OCI-LY3 (cell line): ENCODE data around the gene IQCB1.
A peak's percentile ranks its signal among the peaks of the same experiment; 100 is the strongest.

Experiments used
- H2AFZ ChIP-seq: fragments of 200-600, 300-600 bp; shearing (Covaris generic); 2 replicates; pipeline ENCODE4 v1.6.0; 2014; ENCODE audit warnings: antibody characterized with exemption, low read depth, low read length
- H3K27ac ChIP-seq: fragments of 200-600, 300-600 bp; sonication (generic); 2 replicates; pipeline ENCODE4 v1.5.1; 2014; ENCODE audit warnings: mild to moderate bottlenecking, low read length, moderate library complexity, mixed read lengths
- H3K27me3 ChIP-seq: fragments of 200-600, 300-600 bp; sonication (generic); 2 replicates; pipeline ENCODE4 v1.6.1; 2014; ENCODE audit warnings: low read depth, low read length, mixed read lengths
- H3K36me3 ChIP-seq: fragments of 200-600, 300-600 bp; sonication (generic); replicated peaks from 2 replicates; pipeline ENCODE3; 2014; ENCODE audit warnings: low read depth, low read length, mixed read lengths
- H3K4me1 ChIP-seq: fragments of 300-600, 200-600 bp; sonication (generic); 2 replicates; pipeline ENCODE4 v1.6.1; 2014; ENCODE audit warnings: low read length, mixed read lengths
- H3K4me2 ChIP-seq: fragments of 200-600, 300-600 bp; sonication (generic); 2 replicates; pipeline ENCODE4 v1.6.1; 2014; ENCODE audit warnings: low read length, mixed read lengths
- H3K4me3 ChIP-seq: fragments of 300-600, 200-600 bp; sonication (generic); 2 replicates; pipeline ENCODE4 v1.5.1; 2014; ENCODE audit warnings: antibody characterized with exemption, mild to moderate bottlenecking, low read length, moderate library complexity
- H3K79me2 ChIP-seq: fragments of 300-600, 200-600 bp; shearing (Covaris generic); 2 replicates; pipeline ENCODE4 v1.6.1; 2014; ENCODE audit warnings: mild to moderate bottlenecking, low read length, mixed read lengths
- H3K9ac ChIP-seq: fragments of 300-600, 200-600 bp; shearing (Covaris generic); 2 replicates; pipeline ENCODE4 v1.6.0; 2014; ENCODE audit warnings: mild to moderate bottlenecking, low read length, moderate library complexity
- H3K9me3 ChIP-seq: fragments of 200-600, 300-600 bp; shearing (Covaris generic); 2 replicates; pipeline ENCODE4 v1.6.1; 2014; ENCODE audit warnings: low read length, mixed read lengths; ENCODE audit not compliant: insufficient read depth
- H4K20me1 ChIP-seq: fragments of 200-600, 300-600 bp; sonication (generic); 2 replicates; pipeline ENCODE4 v1.6.1; 2016; ENCODE audit warnings: low read length, mixed read lengths; ENCODE audit not compliant: insufficient read depth
- CTCF ChIP-seq: fragments of 200-600, 300-600 bp; sonication (generic); IDR thresholded peaks from 2 replicates; pipeline ENCODE4 v1.5.1; 2014; ENCODE audit warnings: antibody characterized with exemption, low read length, low read depth
- EZH2phosphoT487 ChIP-seq: fragments of 200-600 bp; shearing (Covaris generic); IDR thresholded peaks from 2 replicates; pipeline ENCODE4 v1.6.1; 2018; ENCODE audit warnings: antibody characterized with exemption, mixed run types, low read depth

Gene IQCB1

GRCh38 chr3:121855555-121855954 is 20.7 kb upstream of the IQCB1 start:
- Histone ChIP-seq H3K9ac (no peak overlapping the region), H3K27ac (no peak overlapping the region), H3K36me3 (peaks cover 29% of the 10 kb centered on the region), H3K4me3 (no peak overlapping the region), H3K9me3 (no peaks in the 10 kb centered on the region), H3K4me2 (no peak overlapping the region), H3K4me1 (no peaks in the 10 kb centered on the region), H2AFZ (no peak overlapping the region), H3K79me2 (0 out of 2 replicates have a peak, but pooled peaks cover 4% of the 10 kb centered on the region), H4K20me1 (no peaks in the 10 kb centered on the region), H3K27me3 (no peaks in the 10 kb centered on the region)
- peak; percentile 56 for TF ChIP-seq CTCF
- no peak for TF ChIP-seq EZH2phosphoT487

- Histone ChIP-seq H3K9me3 (no peaks in the 10 kb centered on the region), H3K79me2 (0 out of 2 replicates have a peak, but pooled peaks cover 8% of the 10 kb centered on the region), H3K27ac (no peak overlapping the region), H3K4me2 (no peak overlapping the region), H2AFZ (no peak overlapping the region), H3K4me3 (no peak overlapping the region), H3K4me1 (no peaks in the 10 kb centered on the region), H4K20me1 (no peaks in the 10 kb centered on the region), H3K27me3 (no peaks in the 10 kb centered on the region), H3K36me3 (peaks cover 29% of the 10 kb centered on the region), H3K9ac (no peak overlapping the region)
- TF ChIP-seq CTCF (no peak), EZH2phosphoT487 (no peak)
Measured at GRCh38 chr3:121852256-121852655, 17.4 kb upstream of the IQCB1 start.

GRCh38 chr3:121844892-121845291 is 10.0 kb upstream of the IQCB1 start:
- H3K27ac ChIP-seq: no peak overlapping the region
- H4K20me1 ChIP-seq: no peaks in the 10 kb centered on the region
- H3K79me2 ChIP-seq: peaks cover 10% of the 10 kb centered on the region; the same call in 1 of the 2 replicates
- H3K27me3 ChIP-seq: no peaks in the 10 kb centered on the region
- no peak overlapping the region for H2AFZ ChIP-seq
- no peak overlapping the region for H3K4me2 ChIP-seq
- H3K9me3 ChIP-seq: no peaks in the 10 kb centered on the region
- H3K36me3 ChIP-seq: peaks cover 20% of the 10 kb centered on the region
- H3K9ac ChIP-seq: no peak overlapping the region
- H3K4me1 ChIP-seq: no peaks in the 10 kb centered on the region
- TF ChIP-seq CTCF: no peak
- no peak for TF ChIP-seq EZH2phosphoT487
- no peak overlapping the region for H3K4me3 ChIP-seq

- Histone ChIP-seq H3K36me3 (peaks cover 15% of the 10 kb centered on the region), H3K9ac (no peak overlapping the region), H3K27me3 (no peaks in the 10 kb centered on the region), H3K4me3 (no peak overlapping the region), H3K4me2 (no peak overlapping the region), H3K79me2 (peaks cover 42% of the 10 kb centered on the region), H3K27ac (no peak overlapping the region), H4K20me1 (peaks cover 16% of the 10 kb centered on the region; the same call in 1 of the 2 replicates), H2AFZ (no peak overlapping the region), H3K4me1 (peaks cover 12% of the 10 kb centered on the region), H3K9me3 (no peaks in the 10 kb centered on the region)
- TF ChIP-seq CTCF (no peak), EZH2phosphoT487 (no peak)
Measured at GRCh38 chr3:121839962-121840361, 5.1 kb upstream of the IQCB1 start.
